ENCODE measurements around the gene GDPD4.

The GDPD4 gene

DNA sequence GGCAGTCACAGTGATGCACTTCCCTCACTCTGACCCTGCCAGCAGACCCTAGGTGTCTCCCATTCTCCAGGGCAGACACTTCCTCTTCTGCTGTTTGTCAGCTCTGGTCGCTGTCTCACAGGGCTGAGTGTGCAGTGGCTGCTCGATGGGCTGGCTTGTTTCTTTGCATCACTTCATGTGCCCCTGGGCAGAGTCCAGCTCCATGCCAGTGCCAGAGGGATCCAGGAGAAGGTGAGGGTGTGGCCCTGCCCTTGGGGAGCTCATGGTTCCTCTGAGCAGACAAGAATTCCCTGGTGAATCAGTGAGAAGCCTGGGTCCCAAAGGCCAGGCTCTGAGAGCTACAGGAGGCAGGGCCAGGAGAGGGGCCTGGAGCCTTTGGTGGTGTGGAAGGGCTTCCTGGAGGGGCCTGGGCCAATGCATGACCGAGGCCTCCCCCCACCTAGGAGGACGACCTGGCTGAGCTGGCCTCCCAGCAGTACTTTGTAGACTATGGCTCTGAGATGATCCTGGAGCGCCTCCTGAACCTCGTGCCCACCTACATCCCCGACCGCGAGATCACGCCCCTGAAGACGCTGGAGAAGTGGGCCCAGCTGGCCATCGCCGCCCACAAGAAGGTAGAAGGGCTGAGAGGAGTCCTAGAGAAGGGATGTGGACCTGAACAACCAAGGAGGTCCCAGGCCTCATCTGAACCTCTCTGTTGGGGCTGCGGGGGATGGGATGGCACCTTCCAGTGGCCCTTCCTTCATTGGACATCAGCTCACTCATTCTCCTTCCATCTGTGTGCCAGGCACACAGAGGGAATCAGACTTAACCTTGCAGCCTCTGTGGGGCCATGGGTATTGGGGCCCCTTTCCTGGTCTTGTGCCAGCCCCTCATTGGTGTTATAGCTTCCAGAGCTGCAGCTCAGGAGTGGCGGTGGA is 107.3 kb downstream of the GDPD4 start:
- no peak overlapping the region for H3K4me3 ChIP-seq (ENCODE audit: low read depth, low read length)
- H3K4me1 ChIP-seq (ENCODE audit: control insufficient read depth, insufficient read depth, low read length) = no peaks in the 10 kb centered on the region
- H3K36me3 ChIP-seq (ENCODE audit: control insufficient read depth in 2 of 2, insufficient read depth in 1 of 2, low read length in 2 of 2) = no peaks in the 10 kb centered on the region
- no peak overlapping the region for H3K27ac ChIP-seq (ENCODE audit: extremely low read depth, low read depth, low read length)
- TF ChIP-seq ZNF221 (tag by site-specific recombination; IDR thresholded peaks at IDR 0.05; ENCODE audit: borderline replicate concordance) (no peak), ZFP3 (tag by site-specific recombination; IDR thresholded peaks at IDR 0.05; ENCODE audit: low read depth) (no peak), RBAK (tag by site-specific recombination; IDR thresholded peaks at IDR 0.05) (no peak), SCRT2 (tag by site-specific recombination; IDR thresholded peaks at IDR 0.05) (no peak), TRIM28 (IDR thresholded peaks at IDR 0.05; ENCODE audit: borderline replicate concordance, low read length) (no peak), ZNF404 (tag by site-specific recombination; IDR thresholded peaks at IDR 0.05) (no peak), ZNF140 (tag by site-specific recombination; IDR thresholded peaks at IDR 0.05) (no peak), HOXC10 (CRISPR knock-in tag; IDR thresholded peaks at IDR 0.05) (no peak), ZSCAN16 (tag by site-specific recombination; IDR thresholded peaks at IDR 0.05) (no peak), ZNF19 (tag by site-specific recombination; IDR thresholded peaks at IDR 0.05; ENCODE audit: low read depth) (no peak), ZNF776 (tag by site-specific recombination; IDR thresholded peaks at IDR 0.05; ENCODE audit: borderline replicate concordance) (no peak), ZNF341 (tag by site-specific recombination; IDR thresholded peaks at IDR 0.05; ENCODE audit: low read depth) (no peak), MZF1 (tag by site-specific recombination; IDR thresholded peaks at IDR 0.05; ENCODE audit: borderline replicate concordance) (no peak), YY2 (tag by site-specific recombination; IDR thresholded peaks at IDR 0.05) (no peak), ZNF391 (tag by site-specific recombination; IDR thresholded peaks at IDR 0.05; ENCODE audit: borderline replicate concordance, low read depth) (no peak)
- TF ChIP-seq, protein P1, sequence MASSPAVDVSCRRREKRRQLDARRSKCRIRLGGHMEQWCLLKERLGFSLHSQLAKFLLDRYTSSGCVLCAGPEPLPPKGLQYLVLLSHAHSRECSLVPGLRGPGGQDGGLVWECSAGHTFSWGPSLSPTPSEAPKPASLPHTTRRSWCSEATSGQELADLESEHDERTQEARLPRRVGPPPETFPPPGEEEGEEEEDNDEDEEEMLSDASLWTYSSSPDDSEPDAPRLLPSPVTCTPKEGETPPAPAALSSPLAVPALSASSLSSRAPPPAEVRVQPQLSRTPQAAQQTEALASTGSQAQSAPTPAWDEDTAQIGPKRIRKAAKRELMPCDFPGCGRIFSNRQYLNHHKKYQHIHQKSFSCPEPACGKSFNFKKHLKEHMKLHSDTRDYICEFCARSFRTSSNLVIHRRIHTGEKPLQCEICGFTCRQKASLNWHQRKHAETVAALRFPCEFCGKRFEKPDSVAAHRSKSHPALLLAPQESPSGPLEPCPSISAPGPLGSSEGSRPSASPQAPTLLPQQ (tag by site-specific recombination; IDR thresholded peaks at IDR 0.05) = no peak
- TF ChIP-seq, protein P2, sequence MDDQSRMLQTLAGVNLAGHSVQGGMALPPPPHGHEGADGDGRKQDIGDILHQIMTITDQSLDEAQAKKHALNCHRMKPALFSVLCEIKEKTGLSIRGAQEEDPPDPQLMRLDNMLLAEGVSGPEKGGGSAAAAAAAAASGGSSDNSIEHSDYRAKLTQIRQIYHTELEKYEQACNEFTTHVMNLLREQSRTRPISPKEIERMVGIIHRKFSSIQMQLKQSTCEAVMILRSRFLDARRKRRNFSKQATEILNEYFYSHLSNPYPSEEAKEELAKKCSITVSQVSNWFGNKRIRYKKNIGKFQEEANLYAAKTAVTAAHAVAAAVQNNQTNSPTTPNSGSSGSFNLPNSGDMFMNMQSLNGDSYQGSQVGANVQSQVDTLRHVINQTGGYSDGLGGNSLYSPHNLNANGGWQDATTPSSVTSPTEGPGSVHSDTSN (CRISPR knock-in tag; IDR thresholded peaks at IDR 0.05) = no peak
- TF ChIP-seq, protein P3, sequence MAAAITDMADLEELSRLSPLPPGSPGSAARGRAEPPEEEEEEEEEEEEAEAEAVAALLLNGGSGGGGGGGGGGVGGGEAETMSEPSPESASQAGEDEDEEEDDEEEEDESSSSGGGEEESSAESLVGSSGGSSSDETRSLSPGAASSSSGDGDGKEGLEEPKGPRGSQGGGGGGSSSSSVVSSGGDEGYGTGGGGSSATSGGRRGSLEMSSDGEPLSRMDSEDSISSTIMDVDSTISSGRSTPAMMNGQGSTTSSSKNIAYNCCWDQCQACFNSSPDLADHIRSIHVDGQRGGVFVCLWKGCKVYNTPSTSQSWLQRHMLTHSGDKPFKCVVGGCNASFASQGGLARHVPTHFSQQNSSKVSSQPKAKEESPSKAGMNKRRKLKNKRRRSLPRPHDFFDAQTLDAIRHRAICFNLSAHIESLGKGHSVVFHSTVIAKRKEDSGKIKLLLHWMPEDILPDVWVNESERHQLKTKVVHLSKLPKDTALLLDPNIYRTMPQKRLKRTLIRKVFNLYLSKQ (tag by site-specific recombination; IDR thresholded peaks at IDR 0.05; ENCODE audit: borderline replicate concordance) = no peak
- TF ChIP-seq, protein P4, sequence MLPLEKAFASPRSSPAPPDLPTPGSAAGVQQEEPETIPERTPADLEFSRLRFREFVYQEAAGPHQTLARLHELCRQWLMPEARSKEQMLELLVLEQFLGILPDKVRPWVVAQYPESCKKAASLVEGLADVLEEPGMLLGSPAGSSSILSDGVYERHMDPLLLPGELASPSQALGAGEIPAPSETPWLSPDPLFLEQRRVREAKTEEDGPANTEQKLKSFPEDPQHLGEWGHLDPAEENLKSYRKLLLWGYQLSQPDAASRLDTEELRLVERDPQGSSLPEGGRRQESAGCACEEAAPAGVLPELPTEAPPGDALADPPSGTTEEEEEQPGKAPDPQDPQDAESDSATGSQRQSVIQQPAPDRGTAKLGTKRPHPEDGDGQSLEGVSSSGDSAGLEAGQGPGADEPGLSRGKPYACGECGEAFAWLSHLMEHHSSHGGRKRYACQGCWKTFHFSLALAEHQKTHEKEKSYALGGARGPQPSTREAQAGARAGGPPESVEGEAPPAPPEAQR (tag by site-specific recombination; IDR thresholded peaks at IDR 0.05) = no peak
- CTCF ChIA-PET = interaction anchor here (0.6 to 3.9 kb wide), 6 partner anchors 10 to 354 kb away, joined by 3 to 40 read pairs (median 3); no protein-coding TSS in a partner anchor
- H3K9me3 ChIP-seq (ENCODE audit: control insufficient read depth, insufficient read depth, low read depth, low read length) = no peaks in the 10 kb centered on the region
- POLR2A ChIA-PET = no interaction called here

DNA sequence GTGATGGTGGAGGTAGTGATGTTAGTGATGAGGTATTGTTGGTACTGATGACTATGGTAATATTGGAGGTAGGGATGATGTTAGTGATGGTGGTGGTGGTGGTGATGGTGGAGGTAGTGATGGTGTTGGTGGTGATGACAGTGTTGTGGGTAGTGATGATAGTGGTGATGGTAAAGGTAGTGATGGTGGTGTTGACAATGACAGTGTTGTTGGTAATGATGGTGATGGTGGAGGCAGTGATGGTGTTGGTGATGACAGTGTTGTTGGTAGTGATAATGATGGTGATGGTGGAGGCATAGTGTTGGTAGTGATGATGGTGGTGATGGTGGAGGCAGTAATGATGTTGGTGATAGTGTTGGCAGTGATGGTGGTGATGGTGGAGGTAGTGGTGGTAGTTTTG is 108.3 kb downstream of the GDPD4 start:
- no peak overlapping the region for H3K4me3 ChIP-seq (ENCODE audit: low read depth, low read length)
- ChIA-PET CTCF (interaction anchor here (0.6 to 3.9 kb wide), 15 partner anchors 8 to 492 kb away, joined by 3 to 40 read pairs (median 3); partner anchors contain the start of gene MYO7A), POLR2A (no interaction called here)
- H3K27ac ChIP-seq (ENCODE audit: extremely low read depth, low read depth, low read length) = no peak overlapping the region
- no peaks in the 10 kb centered on the region for H3K9me3 ChIP-seq (ENCODE audit: control insufficient read depth, insufficient read depth, low read depth, low read length)
- H3K4me1 ChIP-seq (ENCODE audit: control insufficient read depth, insufficient read depth, low read length) = no peaks in the 10 kb centered on the region
- no peaks in the 10 kb centered on the region for H3K36me3 ChIP-seq (ENCODE audit: control insufficient read depth in 2 of 2, insufficient read depth in 1 of 2, low read length in 2 of 2)
- TF ChIP-seq, protein P5, sequence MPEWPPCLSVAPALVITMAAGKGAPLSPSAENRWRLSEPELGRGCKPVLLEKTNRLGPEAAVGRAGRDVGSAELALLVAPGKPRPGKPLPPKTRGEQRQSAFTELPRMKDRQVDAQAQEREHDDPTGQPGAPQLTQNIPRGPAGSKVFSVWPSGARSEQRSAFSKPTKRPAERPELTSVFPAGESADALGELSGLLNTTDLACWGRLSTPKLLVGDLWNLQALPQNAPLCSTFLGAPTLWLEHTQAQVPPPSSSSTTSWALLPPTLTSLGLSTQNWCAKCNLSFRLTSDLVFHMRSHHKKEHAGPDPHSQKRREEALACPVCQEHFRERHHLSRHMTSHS (tag by site-specific recombination; IDR thresholded peaks at IDR 0.05) = peak; percentile 20; the same call in 1 of the 2 replicates
- peak; percentile 34; the same call in 1 of the 2 replicates for TF ChIP-seq ZNF239 (tag by site-specific recombination; IDR thresholded peaks at IDR 0.05)
- TF ChIP-seq, protein P6, sequence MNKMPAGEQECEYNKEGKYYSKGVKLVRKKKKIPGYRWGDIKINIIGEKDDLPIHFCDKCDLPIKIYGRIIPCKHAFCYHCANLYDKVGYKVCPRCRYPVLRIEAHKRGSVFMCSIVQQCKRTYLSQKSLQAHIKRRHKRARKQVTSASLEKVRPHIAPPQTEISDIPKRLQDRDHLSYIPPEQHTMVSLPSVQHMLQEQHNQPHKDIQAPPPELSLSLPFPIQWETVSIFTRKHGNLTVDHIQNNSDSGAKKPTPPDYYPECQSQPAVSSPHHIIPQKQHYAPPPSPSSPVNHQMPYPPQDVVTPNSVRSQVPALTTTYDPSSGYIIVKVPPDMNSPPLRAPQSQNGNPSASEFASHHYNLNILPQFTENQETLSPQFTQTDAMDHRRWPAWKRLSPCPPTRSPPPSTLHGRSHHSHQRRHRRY (tag by site-specific recombination; IDR thresholded peaks at IDR 0.05) = 0 out of 2 replicates have a peak, but pooled peaks have one; percentile 4
- TF ChIP-seq, protein P7, sequence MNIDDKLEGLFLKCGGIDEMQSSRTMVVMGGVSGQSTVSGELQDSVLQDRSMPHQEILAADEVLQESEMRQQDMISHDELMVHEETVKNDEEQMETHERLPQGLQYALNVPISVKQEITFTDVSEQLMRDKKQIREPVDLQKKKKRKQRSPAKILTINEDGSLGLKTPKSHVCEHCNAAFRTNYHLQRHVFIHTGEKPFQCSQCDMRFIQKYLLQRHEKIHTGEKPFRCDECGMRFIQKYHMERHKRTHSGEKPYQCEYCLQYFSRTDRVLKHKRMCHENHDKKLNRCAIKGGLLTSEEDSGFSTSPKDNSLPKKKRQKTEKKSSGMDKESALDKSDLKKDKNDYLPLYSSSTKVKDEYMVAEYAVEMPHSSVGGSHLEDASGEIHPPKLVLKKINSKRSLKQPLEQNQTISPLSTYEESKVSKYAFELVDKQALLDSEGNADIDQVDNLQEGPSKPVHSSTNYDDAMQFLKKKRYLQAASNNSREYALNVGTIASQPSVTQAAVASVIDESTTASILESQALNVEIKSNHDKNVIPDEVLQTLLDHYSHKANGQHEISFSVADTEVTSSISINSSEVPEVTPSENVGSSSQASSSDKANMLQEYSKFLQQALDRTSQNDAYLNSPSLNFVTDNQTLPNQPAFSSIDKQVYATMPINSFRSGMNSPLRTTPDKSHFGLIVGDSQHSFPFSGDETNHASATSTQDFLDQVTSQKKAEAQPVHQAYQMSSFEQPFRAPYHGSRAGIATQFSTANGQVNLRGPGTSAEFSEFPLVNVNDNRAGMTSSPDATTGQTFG (tag by site-specific recombination; IDR thresholded peaks at IDR 0.05; ENCODE audit: borderline replicate concordance) = 0 out of 2 replicates have a peak, but pooled peaks have one; percentile 35

Data from HEK293 (cell line).